ENCODE data around the gene NAALADL1.

Gene NAALADL1

DNA sequence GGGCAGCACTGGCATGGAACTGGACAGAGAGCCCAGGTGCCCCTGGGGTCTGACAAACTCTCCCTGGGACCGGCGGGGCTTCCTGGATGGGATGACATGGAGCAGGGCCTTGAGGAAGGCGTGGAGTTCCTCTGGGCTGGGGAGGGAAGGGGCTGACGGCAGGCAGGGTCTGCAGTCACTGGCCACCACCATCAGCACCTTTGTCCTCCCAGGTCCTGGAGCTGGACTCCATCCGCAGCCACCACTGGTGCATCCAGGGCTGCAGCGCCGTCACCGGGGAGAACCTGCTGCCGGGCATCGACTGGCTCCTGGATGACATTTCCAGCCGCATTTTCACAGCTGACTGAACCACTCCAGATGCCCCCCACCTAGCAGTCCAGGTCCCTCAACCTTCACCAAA, 36.8 kb downstream of the NAALADL1 start:
- no peak for DNase-seq (ENCODE audit: low spot score)
- TF ChIP-seq, protein P1, sequence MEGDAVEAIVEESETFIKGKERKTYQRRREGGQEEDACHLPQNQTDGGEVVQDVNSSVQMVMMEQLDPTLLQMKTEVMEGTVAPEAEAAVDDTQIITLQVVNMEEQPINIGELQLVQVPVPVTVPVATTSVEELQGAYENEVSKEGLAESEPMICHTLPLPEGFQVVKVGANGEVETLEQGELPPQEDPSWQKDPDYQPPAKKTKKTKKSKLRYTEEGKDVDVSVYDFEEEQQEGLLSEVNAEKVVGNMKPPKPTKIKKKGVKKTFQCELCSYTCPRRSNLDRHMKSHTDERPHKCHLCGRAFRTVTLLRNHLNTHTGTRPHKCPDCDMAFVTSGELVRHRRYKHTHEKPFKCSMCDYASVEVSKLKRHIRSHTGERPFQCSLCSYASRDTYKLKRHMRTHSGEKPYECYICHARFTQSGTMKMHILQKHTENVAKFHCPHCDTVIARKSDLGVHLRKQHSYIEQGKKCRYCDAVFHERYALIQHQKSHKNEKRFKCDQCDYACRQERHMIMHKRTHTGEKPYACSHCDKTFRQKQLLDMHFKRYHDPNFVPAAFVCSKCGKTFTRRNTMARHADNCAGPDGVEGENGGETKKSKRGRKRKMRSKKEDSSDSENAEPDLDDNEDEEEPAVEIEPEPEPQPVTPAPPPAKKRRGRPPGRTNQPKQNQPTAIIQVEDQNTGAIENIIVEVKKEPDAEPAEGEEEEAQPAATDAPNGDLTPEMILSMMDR (IDR thresholded peaks at IDR 0.05; ENCODE audit: extremely low read depth, missing control alignments) = no peak

DNA sequence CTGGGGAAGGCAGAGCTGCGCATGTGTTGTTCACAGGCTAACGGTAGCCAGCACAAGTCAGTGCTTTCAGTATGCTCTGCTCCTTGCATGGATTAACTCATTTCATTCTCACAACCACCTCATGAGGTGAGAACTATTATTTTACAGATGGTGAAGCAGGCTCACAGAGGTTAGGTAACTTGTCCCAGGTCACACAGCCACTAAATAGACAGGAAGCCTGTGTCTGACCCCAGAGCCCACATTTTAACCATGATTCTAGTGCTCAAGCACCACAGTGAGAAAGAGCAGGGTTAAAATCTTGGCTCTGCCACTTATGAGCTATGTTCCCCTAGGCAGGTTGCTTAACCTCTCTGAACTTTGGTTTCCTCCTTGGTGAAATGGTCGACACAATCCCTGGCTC, 37.4 kb downstream of the NAALADL1 start:
- DNase-seq (ENCODE audit: low spot score) = no peak
- TF ChIP-seq, protein P1 (IDR thresholded peaks at IDR 0.05; ENCODE audit: extremely low read depth, missing control alignments) = no peak

DNA sequence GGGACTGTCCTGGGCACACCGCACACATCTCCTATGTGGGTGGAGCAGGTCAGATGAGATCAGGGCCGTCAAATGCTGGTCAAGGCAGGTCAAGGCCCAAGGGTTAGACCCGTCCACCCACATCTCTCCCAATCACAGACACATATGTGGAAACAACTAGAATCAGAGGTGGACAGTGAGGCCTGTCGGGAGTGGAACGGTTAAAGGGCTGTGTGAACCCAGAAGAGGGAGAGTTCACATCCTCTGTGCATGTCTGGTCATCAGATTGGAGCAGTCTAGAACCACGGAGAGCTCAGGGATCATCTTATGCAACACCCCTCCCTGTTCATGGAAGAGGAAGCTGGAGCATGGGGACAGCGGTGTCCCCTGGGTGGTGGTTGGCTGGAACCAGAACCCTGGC, 38.5 kb downstream of the NAALADL1 start:
- no peak for DNase-seq (ENCODE audit: low spot score)
- TF ChIP-seq, protein P1 (IDR thresholded peaks at IDR 0.05; ENCODE audit: extremely low read depth, missing control alignments) = no peak

DNA sequence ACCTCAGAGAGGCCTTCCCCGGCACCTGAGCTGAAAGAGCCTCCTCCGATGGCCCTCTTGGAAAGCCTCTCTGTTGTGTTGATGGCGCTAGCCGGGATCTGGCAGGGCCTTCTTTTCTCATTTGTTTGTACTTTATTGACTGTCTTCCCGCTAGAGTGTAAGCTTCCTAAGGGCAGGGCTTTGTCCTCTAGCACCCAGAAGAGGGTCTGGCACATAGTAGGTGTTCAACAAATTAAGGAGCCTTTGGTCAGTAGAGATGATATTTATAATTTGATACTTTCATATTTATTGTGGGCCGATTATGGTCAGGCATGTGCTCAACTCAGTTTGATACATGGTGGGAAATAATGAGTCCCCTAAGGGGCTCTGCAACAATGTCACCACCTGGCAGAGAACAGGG, 40.4 kb downstream of the NAALADL1 start:
- no peak for DNase-seq (ENCODE audit: low spot score)
- TF ChIP-seq, protein P1 (IDR thresholded peaks at IDR 0.05; ENCODE audit: extremely low read depth, missing control alignments) = no peak

DNA sequence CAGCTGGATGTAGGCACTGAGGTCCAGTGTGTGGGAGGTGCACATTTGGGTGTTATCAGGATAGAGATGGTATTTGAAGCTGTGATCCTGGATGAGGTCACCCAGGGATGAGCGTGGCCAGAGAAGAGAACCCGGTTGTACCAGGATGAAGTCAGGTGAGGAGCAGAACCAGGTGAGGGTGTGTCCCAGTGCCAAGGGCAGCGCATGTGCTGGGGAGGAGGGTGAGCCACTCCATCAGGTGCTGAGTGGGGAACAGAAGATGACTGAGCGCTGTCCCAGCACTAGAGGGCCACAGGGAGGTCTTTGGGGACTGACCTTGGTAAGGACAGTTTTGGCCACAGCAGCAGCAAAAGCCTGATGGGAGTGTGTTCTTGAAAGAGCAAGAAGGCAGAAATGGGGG, 41.6 kb downstream of the NAALADL1 start:
- DNase-seq (ENCODE audit: low spot score) = no peak
- TF ChIP-seq, protein P1 (IDR thresholded peaks at IDR 0.05; ENCODE audit: extremely low read depth, missing control alignments) = no peak

DNA sequence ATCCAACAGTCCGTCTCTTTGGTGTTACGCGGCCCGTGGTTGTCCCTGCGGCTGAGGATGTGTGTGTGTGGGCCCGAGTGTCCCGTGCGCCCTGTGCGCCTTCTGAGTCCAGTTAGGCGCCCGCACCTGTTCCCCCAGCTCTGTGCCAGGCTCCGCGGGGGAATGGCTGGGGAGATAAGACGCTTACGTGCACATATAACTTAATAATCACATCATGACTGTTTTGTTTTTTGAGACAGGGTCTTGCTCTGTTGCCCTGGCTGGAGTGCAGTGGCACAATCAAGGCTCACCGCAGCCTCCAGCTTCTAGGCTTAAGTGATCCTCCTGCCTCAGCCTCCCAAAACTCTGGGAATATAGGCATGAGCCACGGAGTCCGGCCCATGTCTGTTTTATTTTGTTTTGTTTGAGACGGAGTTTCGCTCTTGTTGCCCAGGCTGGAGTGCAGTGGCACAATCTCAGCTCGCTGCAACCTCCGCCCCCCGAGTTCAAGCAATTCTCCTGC, 43.6 kb downstream of the NAALADL1 start:
- DNase-seq (ENCODE audit: low spot score) = no peak
- TF ChIP-seq, protein P1 (IDR thresholded peaks at IDR 0.05; ENCODE audit: extremely low read depth, missing control alignments) = no peak

DNA sequence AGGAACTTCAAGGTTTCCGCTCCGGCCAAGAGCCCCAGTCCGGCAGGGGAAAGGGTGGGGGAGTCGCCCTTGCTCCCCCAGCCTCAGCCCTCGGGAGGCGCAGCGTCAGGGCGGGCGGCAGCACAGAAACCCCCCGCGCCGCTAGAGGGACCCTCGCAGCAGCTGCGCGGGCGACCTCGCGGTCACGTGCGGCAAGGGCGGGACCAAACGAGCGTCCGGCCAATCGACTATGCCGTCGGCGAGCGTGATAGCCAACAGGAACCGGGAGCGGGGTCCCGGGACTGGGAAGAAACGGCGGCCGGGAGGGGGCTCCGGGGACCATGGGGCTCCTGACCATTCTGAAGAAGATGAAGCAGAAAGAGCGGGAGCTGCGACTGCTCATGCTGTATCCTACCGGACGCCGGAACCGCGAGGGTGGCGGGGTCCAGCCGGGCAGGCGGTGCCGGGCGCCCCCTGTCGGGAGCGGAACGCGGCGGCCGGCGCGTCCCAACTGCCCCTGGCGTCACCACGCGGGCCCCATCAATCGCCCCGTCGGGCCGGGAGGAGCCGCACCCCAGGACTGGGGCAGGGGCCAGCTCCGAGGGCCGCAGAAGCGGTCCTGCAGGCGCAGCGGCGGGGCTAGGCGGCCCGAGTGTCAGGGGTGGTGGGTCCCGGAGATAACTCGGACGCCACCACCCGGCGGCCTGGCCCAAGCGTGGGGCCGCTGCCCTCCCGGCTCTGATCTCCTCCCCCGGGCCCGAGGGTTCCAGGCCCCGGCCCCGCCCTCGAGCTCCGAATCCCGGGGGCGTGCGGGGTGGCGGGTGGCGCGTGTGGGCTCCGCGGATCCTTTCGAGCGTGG, 44.2 kb downstream of the NAALADL1 start, which contains the start of gene ARL2:
Gene ARL2 (plus strand): TSS at position 273 of the 838 bp plus-strand sequence. CDS start 48 bp downstream, at position 321.
- TF ChIP-seq, protein P1 (IDR thresholded peaks at IDR 0.05; ENCODE audit: extremely low read depth, missing control alignments) = peak; percentile 92
- peak; percentile 97 for DNase-seq (ENCODE audit: low spot score)

Measured in GM20000 (cell line).